HG02798 (cell line): ENCODE data around the gene TTC33.
"Not testable (repeated sequence)": the region's sequence is repeated elsewhere in the genome, so short reads cannot be mapped to it uniquely, and the experiment has no call there.

ENCODE experiments used
- ATAC-seq: cut with Tn5 transposase; IDR thresholded peaks from one replicate; pipeline ENCODE4 v1.9.1; 2021; ENCODE audit warnings: mild to moderate bottlenecking; ENCODE audit not compliant: unreplicated experiment, poor library complexity

The TTC33 gene, protein sequence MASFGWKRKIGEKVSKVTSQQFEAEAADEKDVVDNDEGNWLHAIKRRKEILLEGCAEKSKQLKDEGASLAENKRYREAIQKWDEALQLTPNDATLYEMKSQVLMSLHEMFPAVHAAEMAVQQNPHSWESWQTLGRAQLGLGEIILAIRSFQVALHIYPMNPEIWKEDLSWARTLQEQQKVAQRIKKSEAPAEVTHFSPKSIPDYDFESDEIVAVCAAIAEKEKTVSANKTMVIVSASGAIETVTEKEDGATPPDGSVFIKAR

GRCh38 chr5:40755407-40756365, at the start of gene TTC33:
Gene TTC33 (minus strand): TSS chr5:40755961. CDS start chr5:40747018, 8,943 bp downstream.
- peak; percentile 93 for ATAC-seq

- ATAC-seq = no peak
Observed at GRCh38 chr5:40801771-40802562, 46.2 kb upstream of the TTC33 start.

GRCh38 chr5:40799258-40799657, 43.5 kb upstream of the TTC33 start:
- ATAC-seq = no peak

DNA sequence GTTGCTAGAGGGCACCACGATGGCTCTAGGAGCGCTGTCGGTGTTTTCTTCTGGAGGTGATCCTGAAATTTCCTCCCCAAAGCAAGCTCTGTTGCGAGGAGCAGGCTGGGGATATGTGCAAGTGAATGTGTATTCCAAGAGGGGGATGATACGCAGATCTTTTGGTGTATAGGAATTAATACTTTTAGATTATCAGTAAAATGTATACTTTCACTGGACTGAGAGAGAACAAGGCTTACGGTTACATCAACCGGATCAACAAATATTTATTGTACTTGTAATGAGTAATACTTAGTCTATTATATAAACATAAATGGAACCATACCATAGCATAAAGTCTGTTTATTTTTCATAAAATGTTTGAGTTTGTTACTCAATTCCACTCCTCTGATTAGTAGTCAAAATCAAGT, 43.0 kb upstream of the TTC33 start:
- no peak for ATAC-seq

DNA sequence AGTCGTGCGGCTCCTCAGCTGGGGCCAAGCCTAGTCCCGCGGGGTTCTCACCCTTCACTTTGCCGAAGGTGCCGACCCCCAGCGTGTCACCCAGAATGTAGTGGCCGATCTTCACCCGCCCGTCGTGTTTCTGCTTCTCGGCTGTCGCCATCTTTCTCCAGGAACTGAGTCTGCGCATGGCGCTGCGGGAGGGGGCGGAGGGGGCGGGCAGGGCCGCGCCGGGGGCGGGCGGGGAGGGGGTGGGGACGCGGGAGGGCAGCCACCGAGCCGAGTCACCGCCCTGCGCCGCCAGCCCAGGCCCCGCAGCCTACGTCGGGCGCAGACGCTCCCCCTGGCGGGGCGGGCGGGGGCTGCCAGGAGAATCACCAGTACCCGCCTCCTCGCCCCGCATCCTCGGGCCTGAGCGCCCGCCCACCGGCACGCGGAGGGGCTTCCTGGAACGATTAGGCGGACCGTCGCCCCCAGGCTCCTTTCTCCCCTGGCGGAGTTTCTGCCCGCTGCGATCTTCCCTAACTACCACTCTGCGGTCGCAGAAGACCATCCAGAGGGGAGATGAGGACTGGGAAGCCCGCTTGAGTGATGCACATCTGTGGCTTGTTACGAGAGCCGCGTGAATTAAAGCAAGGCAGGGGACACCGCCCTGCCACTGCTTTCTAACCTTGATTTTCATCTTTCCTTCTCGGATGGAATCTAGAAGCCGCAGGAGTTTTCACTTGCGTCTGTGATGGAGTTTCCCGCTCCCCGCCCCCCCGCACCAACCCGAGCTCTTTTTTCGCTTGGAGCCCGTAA, 42.4 kb upstream of the TTC33 start, which contains the start of gene PRKAA1:
PRKAA1 (minus strand) TSS at position 363 of the 789 bp plus-strand sequence; CDS start at position 178, 185 bp downstream.
- ATAC-seq = peak; percentile 99

- ATAC-seq = peak; percentile 37
Observed at GRCh38 chr5:40797273-40798011, 41.7 kb upstream of the TTC33 start.

DNA sequence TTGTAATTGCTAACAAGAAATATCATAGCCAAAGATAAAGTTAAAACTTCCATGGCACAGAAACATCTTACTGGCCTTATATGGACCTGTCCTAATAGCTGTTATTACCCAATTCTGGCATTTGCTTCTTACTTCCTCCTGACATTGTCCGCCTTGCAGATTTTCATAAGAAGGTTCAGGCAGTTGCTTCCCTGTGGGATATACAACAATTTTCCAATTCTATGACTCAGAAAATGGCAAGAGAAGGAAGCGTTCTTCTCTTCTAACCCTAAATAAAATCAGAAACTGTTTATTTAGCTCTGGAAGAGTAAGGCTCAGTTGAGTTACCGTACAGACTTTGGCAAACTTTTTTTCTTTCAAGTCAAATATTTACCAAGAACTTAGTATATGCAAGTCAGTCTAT, 40.7 kb upstream of the TTC33 start:
- ATAC-seq = no peak

DNA sequence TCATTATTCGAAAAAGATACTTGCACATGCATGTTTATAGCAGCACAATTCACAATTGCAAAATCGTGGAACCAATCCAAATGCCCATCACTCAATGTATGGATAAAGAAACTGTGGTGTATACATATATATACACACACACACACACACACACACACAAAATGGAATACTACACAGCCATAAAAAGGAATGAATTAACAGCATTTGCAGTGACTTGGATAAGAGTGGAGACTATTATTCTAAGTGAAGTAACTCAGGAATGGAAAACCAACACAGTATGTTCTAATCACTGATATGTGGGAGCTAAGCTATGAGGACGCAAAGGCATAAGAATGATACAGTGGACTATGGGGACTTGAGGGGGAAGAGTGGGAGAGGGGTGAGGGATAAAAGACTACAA, 39.1 kb upstream of the TTC33 start:
- ATAC-seq = not testable (repeated sequence)

GRCh38 chr5:40794340-40794739, 38.6 kb upstream of the TTC33 start:
- ATAC-seq = not testable (repeated sequence)

- ATAC-seq = not testable (repeated sequence)
Observed at GRCh38 chr5:40792691-40793090, 36.9 kb upstream of the TTC33 start.

- no peak for ATAC-seq
Observed at GRCh38 chr5:40791715-40792139, 36.0 kb upstream of the TTC33 start.

DNA sequence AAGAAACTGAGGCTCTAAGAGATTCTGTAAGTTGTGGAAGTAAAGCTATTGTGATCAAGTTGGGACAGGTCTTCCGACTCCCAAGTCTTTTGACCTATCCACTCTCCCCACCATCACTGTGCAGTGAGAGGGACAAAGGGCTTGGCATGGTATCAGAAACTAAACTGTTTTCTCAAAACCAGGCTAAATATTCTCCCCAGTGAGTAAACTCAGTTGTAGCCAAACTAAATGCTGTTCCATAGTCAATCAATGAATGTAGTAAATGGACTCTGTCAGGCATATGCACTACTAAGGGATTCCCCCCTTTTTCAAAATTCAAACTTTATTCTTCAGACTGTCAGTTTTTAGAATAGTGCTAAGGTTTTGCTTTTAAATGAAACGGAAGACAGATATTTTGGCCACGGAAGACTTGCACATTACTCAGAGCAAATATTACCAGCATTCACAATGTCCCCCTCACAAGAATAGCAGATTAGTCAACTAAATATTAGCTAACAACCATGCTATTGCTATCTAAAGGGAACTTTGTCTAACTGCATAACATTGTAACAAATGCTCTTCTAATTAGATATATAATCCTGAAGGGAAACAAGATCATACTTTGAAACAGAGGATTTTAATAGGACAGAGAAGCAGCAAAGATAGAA, 35.3 kb upstream of the TTC33 start:
- no peak for ATAC-seq

DNA sequence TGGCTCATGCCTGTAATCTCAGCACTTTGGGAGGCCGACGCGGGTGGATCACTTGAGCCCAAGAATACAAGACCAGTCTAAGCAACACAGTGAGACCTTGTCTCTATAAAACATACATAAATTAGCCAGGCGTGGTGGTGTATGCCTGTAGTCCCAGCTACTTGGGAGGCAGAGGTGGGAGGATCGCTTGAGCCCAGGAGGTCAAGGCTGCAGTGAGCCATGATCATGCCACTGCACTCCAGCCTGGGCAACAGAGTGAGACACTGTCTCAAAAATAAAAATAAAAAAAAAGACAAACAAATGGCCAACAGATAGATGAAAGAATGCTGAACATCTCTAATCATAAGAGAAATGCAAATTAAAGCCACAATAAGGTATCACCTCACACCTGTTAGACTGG, 33.2 kb upstream of the TTC33 start:
- not testable (repeated sequence) for ATAC-seq

- no peak for ATAC-seq
Observed at GRCh38 chr5:40787986-40788385, 32.2 kb upstream of the TTC33 start.

DNA sequence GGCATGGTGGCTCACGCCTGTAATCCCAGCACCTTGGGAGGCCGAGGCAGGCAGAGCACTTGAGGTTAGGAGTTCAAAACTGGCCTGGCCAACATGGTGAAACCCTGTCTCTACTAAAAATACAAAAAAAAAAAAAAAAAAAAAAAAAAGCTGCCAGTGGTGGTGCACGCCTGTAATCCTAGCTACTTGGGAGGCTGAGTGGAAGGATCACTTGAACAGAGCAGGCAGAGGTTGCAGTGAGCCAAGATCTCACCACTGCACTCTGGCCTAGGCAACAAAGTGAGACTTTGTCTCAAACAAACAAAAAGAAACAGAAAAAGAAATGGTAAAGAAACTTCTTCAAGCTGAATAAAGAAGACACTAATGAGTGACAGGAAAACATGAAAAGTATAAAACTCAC, 30.9 kb upstream of the TTC33 start:
- ATAC-seq = not testable (repeated sequence)

- ATAC-seq = no peak
Observed at GRCh38 chr5:40784916-40785315, 29.2 kb upstream of the TTC33 start.

DNA sequence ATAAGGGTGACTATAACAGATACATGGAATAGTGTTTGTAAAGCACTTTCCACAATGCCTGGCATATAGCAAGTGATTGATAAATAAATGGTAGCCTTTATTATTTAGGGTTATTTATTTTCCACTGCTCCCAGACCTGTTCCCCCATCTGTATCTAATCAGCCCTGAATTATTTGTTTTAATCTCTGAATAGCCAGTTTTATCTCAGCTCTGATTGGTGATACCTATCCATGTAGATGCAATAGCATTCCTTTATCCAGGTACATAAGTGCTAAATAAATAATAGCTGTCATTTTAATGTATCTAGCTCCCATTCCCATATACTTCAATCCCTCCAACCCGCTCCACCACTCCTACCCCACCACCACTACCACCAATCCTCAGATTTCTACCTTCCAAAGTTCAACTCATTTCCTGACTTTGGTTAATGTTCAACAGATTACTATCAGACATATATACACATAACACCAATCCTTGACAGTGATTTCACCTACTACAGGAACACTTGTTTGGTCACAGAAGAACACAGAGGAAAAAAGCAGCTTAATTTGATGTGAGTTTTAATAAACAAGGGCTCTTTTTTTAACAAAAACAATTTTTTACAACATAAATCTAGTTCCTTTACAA, 28.4 kb upstream of the TTC33 start:
- no peak for ATAC-seq

DNA sequence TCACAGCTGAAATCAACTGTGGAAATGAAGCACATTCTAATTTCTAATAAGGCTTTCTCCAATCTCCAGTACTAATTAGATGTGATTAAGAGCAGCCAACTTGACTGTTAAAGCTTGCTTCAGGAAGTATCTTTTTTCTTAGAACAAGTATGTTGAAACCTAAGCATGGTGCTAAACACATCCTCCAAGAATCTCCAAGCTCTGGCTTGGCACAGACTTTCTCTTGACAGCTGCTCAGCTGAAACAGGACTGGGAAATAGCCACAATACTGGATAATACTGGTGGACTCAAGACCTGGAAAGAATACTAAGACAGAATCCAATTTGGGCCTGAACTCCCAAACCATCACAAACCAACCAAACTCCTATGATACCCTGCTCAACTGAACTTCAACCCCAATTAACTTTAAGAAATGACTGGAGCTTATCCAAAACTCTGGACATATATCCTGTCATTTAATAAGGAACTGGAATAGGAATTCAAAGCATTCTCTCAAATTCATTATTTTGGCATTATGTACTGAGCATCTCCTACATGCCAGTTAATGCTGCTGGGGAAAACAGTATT, 26.2 kb upstream of the TTC33 start:
- no peak for ATAC-seq
